OCI-LY3 (cell line): ENCODE data around the gene C2orf66.

Experiments
- H2AFZ ChIP-seq: fragments of 200-600, 300-600 bp; shearing (Covaris generic); 2 replicates; pipeline ENCODE4 v1.6.0; 2014; ENCODE audit warnings: antibody characterized with exemption, low read depth, low read length
- H3K27ac ChIP-seq: fragments of 200-600, 300-600 bp; sonication (generic); 2 replicates; pipeline ENCODE4 v1.5.1; 2014; ENCODE audit warnings: mild to moderate bottlenecking, low read length, moderate library complexity, mixed read lengths
- H3K27me3 ChIP-seq: fragments of 200-600, 300-600 bp; sonication (generic); 2 replicates; pipeline ENCODE4 v1.6.1; 2014; ENCODE audit warnings: low read depth, low read length, mixed read lengths
- H3K36me3 ChIP-seq: fragments of 200-600, 300-600 bp; sonication (generic); replicated peaks from 2 replicates; pipeline ENCODE3; 2014; ENCODE audit warnings: low read depth, low read length, mixed read lengths
- H3K4me1 ChIP-seq: fragments of 300-600, 200-600 bp; sonication (generic); 2 replicates; pipeline ENCODE4 v1.6.1; 2014; ENCODE audit warnings: low read length, mixed read lengths
- H3K4me2 ChIP-seq: fragments of 200-600, 300-600 bp; sonication (generic); 2 replicates; pipeline ENCODE4 v1.6.1; 2014; ENCODE audit warnings: low read length, mixed read lengths
- H3K4me3 ChIP-seq: fragments of 300-600, 200-600 bp; sonication (generic); 2 replicates; pipeline ENCODE4 v1.5.1; 2014; ENCODE audit warnings: antibody characterized with exemption, mild to moderate bottlenecking, low read length, moderate library complexity
- H3K79me2 ChIP-seq: fragments of 300-600, 200-600 bp; shearing (Covaris generic); 2 replicates; pipeline ENCODE4 v1.6.1; 2014; ENCODE audit warnings: mild to moderate bottlenecking, low read length, mixed read lengths
- H3K9ac ChIP-seq: fragments of 300-600, 200-600 bp; shearing (Covaris generic); 2 replicates; pipeline ENCODE4 v1.6.0; 2014; ENCODE audit warnings: mild to moderate bottlenecking, low read length, moderate library complexity
- H3K9me3 ChIP-seq: fragments of 200-600, 300-600 bp; shearing (Covaris generic); 2 replicates; pipeline ENCODE4 v1.6.1; 2014; ENCODE audit warnings: low read length, mixed read lengths; ENCODE audit not compliant: insufficient read depth
- H4K20me1 ChIP-seq: fragments of 200-600, 300-600 bp; sonication (generic); 2 replicates; pipeline ENCODE4 v1.6.1; 2016; ENCODE audit warnings: low read length, mixed read lengths; ENCODE audit not compliant: insufficient read depth
- EZH2phosphoT487 ChIP-seq: fragments of 200-600 bp; shearing (Covaris generic); IDR thresholded peaks from 2 replicates; pipeline ENCODE4 v1.6.1; 2018; ENCODE audit warnings: antibody characterized with exemption, mixed run types, low read depth
- TF ChIP-seq, protein P1 (sequence below): fragments of 200-600, 300-600 bp; sonication (generic); IDR thresholded peaks from 2 replicates; pipeline ENCODE4 v1.5.1; 2014; ENCODE audit warnings: antibody characterized with exemption, low read length, low read depth

C2orf66 gene

DNA sequence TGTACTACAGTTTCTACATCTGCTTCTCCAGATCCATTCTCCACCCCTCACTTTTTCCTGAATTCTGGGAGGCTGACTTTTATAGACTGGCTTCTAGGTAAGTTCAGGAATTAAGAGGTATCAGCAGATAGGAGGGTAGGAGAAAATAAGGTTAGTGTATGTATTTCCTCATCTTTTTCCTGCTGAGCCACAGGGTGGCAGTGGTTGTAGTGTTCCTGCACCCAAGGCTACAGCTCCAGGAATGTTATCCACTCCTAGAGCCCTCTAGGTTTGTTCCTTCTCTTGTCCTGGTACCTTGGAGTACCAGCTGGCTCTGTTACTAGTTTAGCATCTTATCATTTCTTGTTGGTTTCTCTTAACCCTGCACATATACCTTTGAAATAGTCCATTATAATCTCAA is 40.7 kb upstream of the C2orf66 start:
- no peaks in the 10 kb centered on the region for H3K79me2 ChIP-seq
- H3K9me3 ChIP-seq: no peaks in the 10 kb centered on the region
- TF ChIP-seq EZH2phosphoT487: no peak
- TF ChIP-seq, protein P1, sequence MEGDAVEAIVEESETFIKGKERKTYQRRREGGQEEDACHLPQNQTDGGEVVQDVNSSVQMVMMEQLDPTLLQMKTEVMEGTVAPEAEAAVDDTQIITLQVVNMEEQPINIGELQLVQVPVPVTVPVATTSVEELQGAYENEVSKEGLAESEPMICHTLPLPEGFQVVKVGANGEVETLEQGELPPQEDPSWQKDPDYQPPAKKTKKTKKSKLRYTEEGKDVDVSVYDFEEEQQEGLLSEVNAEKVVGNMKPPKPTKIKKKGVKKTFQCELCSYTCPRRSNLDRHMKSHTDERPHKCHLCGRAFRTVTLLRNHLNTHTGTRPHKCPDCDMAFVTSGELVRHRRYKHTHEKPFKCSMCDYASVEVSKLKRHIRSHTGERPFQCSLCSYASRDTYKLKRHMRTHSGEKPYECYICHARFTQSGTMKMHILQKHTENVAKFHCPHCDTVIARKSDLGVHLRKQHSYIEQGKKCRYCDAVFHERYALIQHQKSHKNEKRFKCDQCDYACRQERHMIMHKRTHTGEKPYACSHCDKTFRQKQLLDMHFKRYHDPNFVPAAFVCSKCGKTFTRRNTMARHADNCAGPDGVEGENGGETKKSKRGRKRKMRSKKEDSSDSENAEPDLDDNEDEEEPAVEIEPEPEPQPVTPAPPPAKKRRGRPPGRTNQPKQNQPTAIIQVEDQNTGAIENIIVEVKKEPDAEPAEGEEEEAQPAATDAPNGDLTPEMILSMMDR: peak; percentile 37
- H3K27ac ChIP-seq: no peak overlapping the region
- no peak overlapping the region for H3K4me2 ChIP-seq
- no peak overlapping the region for H2AFZ ChIP-seq
- H3K4me3 ChIP-seq: no peak overlapping the region
- H3K4me1 ChIP-seq: peaks cover 15% of the 10 kb centered on the region
- no peaks in the 10 kb centered on the region for H3K27me3 ChIP-seq
- no peaks in the 10 kb centered on the region for H3K36me3 ChIP-seq
- H3K9ac ChIP-seq: no peak overlapping the region
- H4K20me1 ChIP-seq: no peaks in the 10 kb centered on the region

DNA sequence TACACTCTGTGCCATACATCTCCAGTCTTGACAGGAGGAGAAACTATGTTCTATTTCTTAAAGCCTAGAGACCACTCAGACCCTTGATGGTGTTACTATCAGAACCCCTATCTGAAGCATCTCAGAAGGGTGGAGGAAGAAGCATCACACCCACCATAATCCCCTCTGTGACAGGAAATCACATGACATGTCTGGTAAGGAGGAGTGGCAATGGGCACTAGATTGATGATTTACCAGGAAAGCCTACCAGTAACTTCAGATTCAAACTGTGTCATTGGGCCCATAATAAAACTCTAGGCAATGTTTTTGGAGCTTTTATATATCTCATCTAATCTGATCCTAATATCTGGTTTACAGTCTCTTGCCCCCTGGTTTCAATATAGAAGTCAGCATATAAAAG is 37.1 kb upstream of the C2orf66 start:
- no peaks in the 10 kb centered on the region for H4K20me1 ChIP-seq
- H3K27ac ChIP-seq: no peak overlapping the region
- H2AFZ ChIP-seq: no peak overlapping the region
- no peak overlapping the region for H3K4me2 ChIP-seq
- no peaks in the 10 kb centered on the region for H3K36me3 ChIP-seq
- H3K9ac ChIP-seq: no peak overlapping the region
- no peaks in the 10 kb centered on the region for H3K27me3 ChIP-seq
- TF ChIP-seq, protein P1: no peak
- TF ChIP-seq EZH2phosphoT487: no peak
- H3K4me3 ChIP-seq: no peak overlapping the region
- H3K79me2 ChIP-seq: no peaks in the 10 kb centered on the region
- no peaks in the 10 kb centered on the region for H3K9me3 ChIP-seq
- H3K4me1 ChIP-seq: peaks cover 6% of the 10 kb centered on the region

DNA sequence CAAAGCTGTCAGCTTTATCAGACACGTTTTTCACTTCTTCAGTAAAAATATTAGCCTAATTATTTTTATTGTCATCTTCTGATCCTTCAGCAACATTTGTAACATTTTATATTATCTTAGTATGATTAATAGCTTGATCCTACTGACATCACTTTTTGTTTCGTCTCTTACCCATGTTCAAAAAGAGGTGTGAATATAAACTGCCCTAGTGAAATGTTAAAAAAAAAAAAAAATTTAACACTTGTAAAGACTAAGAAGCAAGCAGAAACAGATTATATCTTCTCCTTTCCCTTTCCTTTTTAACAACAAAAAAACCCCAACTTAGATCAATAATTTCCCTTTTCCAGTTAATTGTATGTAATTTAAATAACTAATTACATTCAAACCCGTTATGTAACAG is 36.2 kb upstream of the C2orf66 start:
- Histone ChIP-seq H4K20me1 (no peaks in the 10 kb centered on the region), H2AFZ (no peak overlapping the region), H3K27me3 (no peaks in the 10 kb centered on the region), H3K36me3 (no peaks in the 10 kb centered on the region), H3K4me3 (no peak overlapping the region), H3K27ac (no peak overlapping the region), H3K4me1 (peaks cover 6% of the 10 kb centered on the region), H3K9me3 (no peaks in the 10 kb centered on the region), H3K9ac (no peak overlapping the region), H3K79me2 (no peaks in the 10 kb centered on the region), H3K4me2 (no peak overlapping the region)
- TF ChIP-seq, protein P1: no peak
- TF ChIP-seq EZH2phosphoT487: no peak

DNA sequence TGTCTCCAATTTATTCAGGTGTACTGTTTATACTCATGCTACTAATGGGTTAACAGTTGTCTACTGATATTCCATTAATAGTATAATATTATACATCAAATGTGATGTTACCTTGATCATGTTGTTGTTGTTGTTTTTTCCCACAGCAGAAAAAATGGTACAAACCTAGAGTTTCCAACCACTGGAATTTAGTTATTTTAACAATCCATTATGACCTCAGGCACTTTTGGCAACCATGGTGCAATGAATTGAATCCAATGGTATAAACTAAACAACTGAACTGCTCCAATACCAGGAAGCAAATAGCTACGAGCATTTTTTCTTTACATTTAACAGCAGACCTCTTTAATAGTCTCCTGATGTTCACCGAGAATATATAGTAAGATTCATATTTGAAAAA is 31.0 kb upstream of the C2orf66 start:
- H3K36me3 ChIP-seq: no peaks in the 10 kb centered on the region

More for the DNA sequence above, 31.0 kb upstream of the C2orf66 start:
- Histone ChIP-seq H3K4me1 (no peaks in the 10 kb centered on the region), H3K27ac (no peak overlapping the region), H3K4me3 (no peak overlapping the region), H3K27me3 (no peaks in the 10 kb centered on the region), H3K9me3 (no peaks in the 10 kb centered on the region), H3K4me2 (no peak overlapping the region), H3K79me2 (no peaks in the 10 kb centered on the region), H3K9ac (no peak overlapping the region), H2AFZ (no peak overlapping the region), H4K20me1 (no peaks in the 10 kb centered on the region)
- TF ChIP-seq EZH2phosphoT487: no peak
- TF ChIP-seq, protein P1: no peak
